Adrenal gland (tissue), 12 donors: Measurements from ENCODE around the gene NDUFB4. TPM values are rescaled to one million over a fixed set of nuclear protein-coding genes. Genes with fewer than 3 reads are reported as not detected.

ENCODE experiments used
- DNase-seq, 7 donors: peaks; one replicate each; pipeline ENCODE4 v3.0.0-alpha.2; 2019 to 2020
- H3K27ac ChIP-seq, 5 donors: fragments of 200-600 bp; sonication (generic) in 4 of 5; 1 replicate in 3 of 5; 2 replicates in 2 of 5; pipeline versions ENCODE4 v1.5.1 to v1.8.0; 2016 to 2020; ENCODE audit warnings: mild to moderate bottlenecking in 1 of 5
- H3K27me3 ChIP-seq: fragments of 200-600 bp; 2 replicates; pipeline ENCODE4 v1.8.0; 2021
- H3K36me3 ChIP-seq, 2 donors: fragments of 200-600 bp; replicated peaks in 1 of 2; 1 replicate in 1 of 2; 2 replicates in 1 of 2; pipeline versions ENCODE4 v1.5.1 to v1.8.0; 2018 to 2022
- H3K4me1 ChIP-seq, 2 donors: fragments of 200-600 bp; replicated peaks in 1 of 2; 1 replicate in 1 of 2; 2 replicates in 1 of 2; pipeline versions ENCODE4 v1.5.1 to v1.8.0; 2018 to 2021
- H3K4me3 ChIP-seq, 4 donors: fragments of 200-600 bp; sonication (generic) in 3 of 4; one replicate each; pipeline ENCODE4 v1.5.1; 2016 to 2018
- H3K9me3 ChIP-seq, 3 donors: fragments of 200-600 bp; sonication (generic) in 1 of 3; replicated peaks in 1 of 3; 1 replicate in 2 of 3; 2 replicates in 1 of 3; pipeline versions ENCODE4 v1.5.1 to v1.8.0; 2016 to 2021
- CTCF ChIP-seq, 6 experiments: fragments of 450-650 bp in 4 of 6; fragments of 200-600 bp in 2 of 6; sonication (generic) in 1 of 6; IDR thresholded peaks; 1 replicate in 5 of 6; 2 replicates in 1 of 6; pipeline versions ENCODE4 v1.5.1 to v1.8.0; 2016 to 2021; ENCODE audit warnings: antibody characterized with exemption in 6 of 6, mild to moderate bottlenecking in 2 of 6, moderate library complexity in 1 of 6
- POLR2A ChIP-seq, 2 donors: fragments of 450-650 bp; IDR thresholded peaks; one replicate each; pipeline ENCODE4 v1.6.1; 2017; ENCODE audit warnings: antibody characterized with exemption in 2 of 2, mild to moderate bottlenecking in 2 of 2, moderate library complexity in 1 of 2
- WGBS, 4 donors: extraction: QIAGEN DNeasy Blood & Tissue Kit in 2 of 4; methylation state at CpG; one replicate each; pipeline versions ENCODE4 v1.1.5 to v1.1.7; 2013 to 2017; 5-methylcytosine and 5-hydroxymethylcytosine counted together
- intact Hi-C, 2 donors: fragments of 100-400 bp; cut with DNase I; formaldehyde crosslinking; loops; one replicate each; pipeline versions ENCODE4 v1.14.1 to v1.15.0; 2022 to 2023
- polyA plus RNA-seq, 3 donors: library from polyadenylated mRNA; stranded (reverse); fragments of 200-250 nt in 2 of 3; fragments of 350-450 nt in 1 of 3; fragmentation: Illumina TruSeq in 1 of 3; extraction: RNeasy Lipid Tissue Mini Kit (QIAGEN cat#74804) in 1 of 3; gene quantifications; one replicate each; pipeline ENCODE4 v1.2.3, GENCODE V29; 2013 to 2014
- total RNA-seq, 9 donors: library from RNA; depleted of rRNA in 4 of 9; stranded (reverse); fragments of >200 nt in 4 of 9; fragments of 120-200 nt in 1 of 9; fragmentation: NEBNext Ultra II Directional in 1 of 9; extraction: Animal tissue kit (Norgen Biotek cat#: 25700) in 1 of 9; gene quantifications; one replicate each; pipeline versions ENCODE4 v1.1.0 to v1.2.4, GENCODE V29; 2013 to 2023
- donor health status: healthy with polysubstance abuse.
- donor health status: Bipolar disorder and iron deficiency.
- donor health status: DM: yes; HTN: yes; CAD: no.
- donor health status: DM: no; HTN: no; CAD: no.
- donor health status: DM: no; HTN: no; CAD: no.
- donor health status: DM: yes; HTN: yes; CAD: no.

Gene NDUFB4
- total and polyA plus RNA-seq, 12 donors, result 141 to 905 (median 344) TPM

GRCh38 chr3:120561251-120562045, 34.7 kb upstream of the NDUFB4 start:
- no peaks in the 10 kb centered on the region for H3K9me3 ChIP-seq
- peaks cover 29 to 57% of the 10 kb centered on the region in 2 donors for H3K4me1 ChIP-seq
- peak overlapping the region in 3 of 5 donors; percentile 85 to 98 (median 95) for H3K27ac ChIP-seq
- TF ChIP-seq POLR2A (IDR thresholded peaks at IDR 0.05), result peak in 1 of 2 donors; percentile 26
- TF ChIP-seq CTCF (IDR thresholded peaks at IDR 0.05), result peak; percentile 80 to 94 (median 90)
- intact Hi-C loops, result loop anchor here in 1 of 2 donors (5.0 kb wide), 2 partner anchors 236 to 319 kb away; no protein-coding TSS in a partner anchor
- 22 to 27% (median 24%) methylated on average over 10 of the region's 10 CpGs for WGBS, 4 donors
- no peaks in the 10 kb centered on the region for H3K27me3 ChIP-seq
- H3K4me3 ChIP-seq, result no peak overlapping the region
- H3K36me3 ChIP-seq, result no peaks in the 10 kb centered on the region
- DNase-seq, result peak; percentile 72 to 94 (median 85)

GRCh38 chr3:120563356-120564022, 32.6 kb upstream of the NDUFB4 start:
- no peak for DNase-seq
- H3K27me3 ChIP-seq, result no peaks in the 10 kb centered on the region
- no peaks in the 10 kb centered on the region for H3K9me3 ChIP-seq
- WGBS, 4 donors, result 84 to 90% (median 86%) methylated on average over 5 of the region's 5 CpGs
- no peaks in the 10 kb centered on the region for H3K36me3 ChIP-seq
- H3K27ac ChIP-seq, result no peak overlapping the region
- no peak overlapping the region for H3K4me3 ChIP-seq
- no peak for TF ChIP-seq CTCF (IDR thresholded peaks at IDR 0.05)
- no peak for TF ChIP-seq POLR2A (IDR thresholded peaks at IDR 0.05)
- peaks cover 36 to 59% of the 10 kb centered on the region in 2 donors for H3K4me1 ChIP-seq
- intact Hi-C loops, result loop anchor here in 1 of 2 donors (5.0 kb wide), 2 partner anchors 234 to 321 kb away; no protein-coding TSS in a partner anchor

GRCh38 chr3:120566243-120566975, 29.7 kb upstream of the NDUFB4 start:
- TF ChIP-seq POLR2A (IDR thresholded peaks at IDR 0.05), result no peak
- TF ChIP-seq CTCF (IDR thresholded peaks at IDR 0.05), result no peak
- peak overlapping the region in 4 of 5 donors; percentile 66 to 84 (median 83) for H3K27ac ChIP-seq

More at GRCh38 chr3:120566243-120566975, 29.7 kb upstream of the NDUFB4 start:
- H3K9me3 ChIP-seq, result no peaks in the 10 kb centered on the region
- DNase-seq, result peak in 4 of 7 donors; percentile 33 to 66 (median 53)
- H3K27me3 ChIP-seq, result no peaks in the 10 kb centered on the region
- H3K36me3 ChIP-seq, result no peaks in the 10 kb centered on the region
- peak overlapping the region in 1 of 4 donors; percentile 26 for H3K4me3 ChIP-seq
- H3K4me1 ChIP-seq, result peaks cover 22 to 40% of the 10 kb centered on the region in 2 donors
- intact Hi-C loops, result loop anchor here in 1 of 2 donors (5.0 kb wide), 1 partner anchor 236 kb away; no protein-coding TSS in a partner anchor
- 19 to 39% (median 30%) methylated on average over 4 of the region's 4 CpGs for WGBS, 4 donors
